Activated CD4-positive, alpha-beta T cell treated with anti-CD3 and anti-CD28 coated beads, Interleukin-2, amount 10 ng/mL, durations not matched to agents 7 days and 5 days (primary cell): Measurements from ENCODE around the gene ADAM12. TPM values are rescaled to one million over a fixed set of nuclear protein-coding genes. Genes with fewer than 3 reads are reported as not detected.
"Not testable (repeated sequence)": the region's sequence is repeated elsewhere in the genome, so short reads cannot be mapped to it uniquely, and the experiment has no call there.

Experiments
- CTCF ChIA-PET: fragments of 350-600 bp; sonication (Branson Sonifier 250); formaldehyde crosslinking; loops from one replicate; lab custom pipeline; 2021; ENCODE audit warnings: antibody characterized with exemption; lab: Charles Lee
- POLR2A ChIA-PET: fragments of 350-600 bp; sonication (Branson Sonifier 250); formaldehyde crosslinking; loops from one replicate; lab custom pipeline; 2021; ENCODE audit warnings: antibody characterized with exemption; lab: Charles Lee
- DNase-seq: peaks from one replicate; pipeline ENCODE4 v3.0.0-alpha.2; 2020
- H3K27ac Mint-ChIP-seq: one replicate; pipeline ENCODE4 v1.8.0; 2021; ENCODE audit warnings: mild to moderate bottlenecking, moderate library complexity, mixed read lengths
- H3K27me3 Mint-ChIP-seq: one replicate; pipeline ENCODE4 v1.8.0; 2021; ENCODE audit warnings: mixed read lengths
- H3K36me3 Mint-ChIP-seq: one replicate; pipeline ENCODE4 v1.8.0; 2021; ENCODE audit warnings: low read depth, mixed read lengths
- H3K4me1 Mint-ChIP-seq: one replicate; pipeline ENCODE4 v1.8.0; 2021; ENCODE audit warnings: mixed read lengths
- H3K4me3 Mint-ChIP-seq: one replicate; pipeline ENCODE4 v1.8.0; 2021; ENCODE audit warnings: mild to moderate bottlenecking, moderate library complexity, mixed read lengths
- H3K9me3 Mint-ChIP-seq: one replicate; pipeline ENCODE4 v1.8.0; 2021; ENCODE audit warnings: mixed read lengths
- total RNA-seq, 2 experiments: library from RNA; stranded (reverse); gene quantifications; one replicate each; pipeline ENCODE4 v1.2.3, GENCODE V29; 2021

The ADAM12 gene
- total RNA-seq, 2 experiments from 2014 or later: 0.45 to 0.65 TPM

GRCh38 chr10:126187399-126187798, 200.9 kb downstream of the ADAM12 start:
- POLR2A ChIA-PET: no interaction called here
- H3K4me3 Mint-ChIP-seq: no peak overlapping the region
- no peaks in the 10 kb centered on the region for H3K27me3 Mint-ChIP-seq
- no peaks in the 10 kb centered on the region for H3K36me3 Mint-ChIP-seq
- CTCF ChIA-PET: interaction anchor here (0.7 kb wide), 1 partner anchor 178 kb away, joined by 3 read pairs; no protein-coding TSS in a partner anchor
- H3K27ac Mint-ChIP-seq: no peak overlapping the region
- DNase-seq: no peak
- H3K9me3 Mint-ChIP-seq: no peaks in the 10 kb centered on the region
- H3K4me1 Mint-ChIP-seq: no peaks in the 10 kb centered on the region

GRCh38 chr10:126186766-126187165, 201.5 kb downstream of the ADAM12 start:
- ChIA-PET CTCF (no interaction called here), POLR2A (no interaction called here)
- no peaks in the 10 kb centered on the region for H3K4me1 Mint-ChIP-seq
- H3K36me3 Mint-ChIP-seq: no peaks in the 10 kb centered on the region
- H3K4me3 Mint-ChIP-seq: no peak overlapping the region
- no peak overlapping the region for H3K27ac Mint-ChIP-seq
- no peaks in the 10 kb centered on the region for H3K27me3 Mint-ChIP-seq
- DNase-seq: no peak
- no peaks in the 10 kb centered on the region for H3K9me3 Mint-ChIP-seq

DNA sequence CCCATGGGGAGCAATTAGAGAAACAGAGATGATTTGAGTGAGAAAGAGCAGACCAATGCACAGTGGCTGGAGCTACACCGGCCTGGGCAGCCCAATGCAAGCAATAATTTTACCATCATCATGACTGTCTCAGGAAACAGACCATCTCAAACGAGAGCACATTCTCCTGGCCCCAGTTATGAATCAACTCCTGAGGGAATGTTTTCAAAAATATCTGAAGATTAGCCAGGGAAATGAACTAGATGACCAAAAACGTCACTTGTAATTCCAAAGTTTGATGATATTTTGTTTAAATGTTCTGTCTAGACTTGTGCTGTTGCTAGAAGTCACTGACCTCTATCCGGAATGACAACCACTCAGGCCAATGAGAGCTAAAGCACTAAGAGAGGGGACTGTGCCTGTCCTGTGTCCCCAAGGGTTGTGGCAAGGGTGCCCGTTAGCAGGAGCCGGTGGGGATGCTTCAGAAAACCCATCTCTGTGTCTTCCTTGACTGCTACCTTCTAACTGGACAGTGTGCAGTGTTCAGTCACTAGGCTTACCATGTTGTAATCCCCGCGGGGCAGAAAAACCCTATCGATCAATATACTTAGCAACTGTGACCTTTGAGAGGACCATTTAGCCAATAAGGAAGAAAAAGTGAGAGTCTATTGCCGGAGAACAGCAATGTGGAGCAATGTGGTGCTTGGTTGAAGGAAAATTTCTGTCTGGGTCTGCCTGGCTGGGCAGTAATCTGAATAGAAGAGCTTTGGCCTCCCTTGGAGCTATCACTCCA, 202.4 kb downstream of the ADAM12 start:
- H3K27me3 Mint-ChIP-seq: no peaks in the 10 kb centered on the region
- DNase-seq: no peak
- H3K27ac Mint-ChIP-seq: no peak overlapping the region
- no peaks in the 10 kb centered on the region for H3K9me3 Mint-ChIP-seq
- ChIA-PET POLR2A (no interaction called here), CTCF (no interaction called here)
- H3K4me1 Mint-ChIP-seq: no peaks in the 10 kb centered on the region
- no peaks in the 10 kb centered on the region for H3K36me3 Mint-ChIP-seq
- no peak overlapping the region for H3K4me3 Mint-ChIP-seq

GRCh38 chr10:126181626-126182025, 206.7 kb downstream of the ADAM12 start:
- Mint-ChIP-seq H3K27ac (no peak overlapping the region), H3K4me3 (no peak overlapping the region), H3K9me3 (no peaks in the 10 kb centered on the region), H3K4me1 (no peaks in the 10 kb centered on the region), H3K27me3 (no peaks in the 10 kb centered on the region), H3K36me3 (no peaks in the 10 kb centered on the region)
- ChIA-PET POLR2A (no interaction called here), CTCF (no interaction called here)
- no peak for DNase-seq

- Mint-ChIP-seq H3K36me3 (no peaks in the 10 kb centered on the region), H3K4me3 (no peak overlapping the region), H3K27ac (no peak overlapping the region), H3K9me3 (no peaks in the 10 kb centered on the region), H3K27me3 (no peaks in the 10 kb centered on the region), H3K4me1 (no peaks in the 10 kb centered on the region)
- CTCF ChIA-PET: no interaction called here
- POLR2A ChIA-PET: no interaction called here
- DNase-seq: no peak
These were observed 208.6 kb downstream of the ADAM12 start for GRCh38 chr10:126179637-126180036.

GRCh38 chr10:126177417-126178030, 210.8 kb downstream of the ADAM12 start:
- no peak for DNase-seq
- Mint-ChIP-seq H3K27ac (no peak overlapping the region), H3K4me3 (no peak overlapping the region), H3K9me3 (no peaks in the 10 kb centered on the region), H3K36me3 (no peaks in the 10 kb centered on the region), H3K27me3 (no peaks in the 10 kb centered on the region), H3K4me1 (no peaks in the 10 kb centered on the region)
- CTCF ChIA-PET: interaction anchor here (0.6 kb wide), 1 partner anchor 902 kb away, joined by 5 read pairs; no protein-coding TSS in a partner anchor
- POLR2A ChIA-PET: no interaction called here

GRCh38 chr10:126175641-126176262, 212.5 kb downstream of the ADAM12 start:
- Mint-ChIP-seq H3K27me3 (no peaks in the 10 kb centered on the region), H3K4me1 (no peaks in the 10 kb centered on the region), H3K36me3 (no peaks in the 10 kb centered on the region), H3K27ac (no peak overlapping the region), H3K4me3 (no peak overlapping the region), H3K9me3 (no peaks in the 10 kb centered on the region)
- ChIA-PET POLR2A (no interaction called here), CTCF (no interaction called here)
- DNase-seq: no peak

DNA sequence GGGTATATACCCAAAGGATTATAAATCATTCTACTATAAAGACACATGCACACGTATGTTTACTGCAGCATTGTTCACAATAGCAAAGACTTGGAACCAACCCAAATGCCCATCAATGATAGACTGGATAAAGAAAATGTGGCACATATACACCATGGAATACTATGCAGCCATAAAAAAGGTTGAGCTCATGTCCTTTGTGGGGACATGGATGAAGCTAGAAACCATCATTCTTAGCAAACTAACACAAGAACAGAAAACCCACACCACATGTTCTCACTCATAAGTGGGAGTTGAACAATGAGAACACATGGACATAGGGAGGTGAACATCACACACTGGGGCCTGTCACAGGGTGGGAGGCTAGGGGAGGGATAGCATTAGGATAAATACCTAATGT, 215.5 kb downstream of the ADAM12 start:
- H3K36me3 Mint-ChIP-seq, POLR2A ChIA-PET, DNase-seq, H3K4me3 Mint-ChIP-seq, CTCF ChIA-PET, H3K9me3 Mint-ChIP-seq, H3K4me1 Mint-ChIP-seq, H3K27me3 Mint-ChIP-seq, H3K27ac Mint-ChIP-seq: not testable (repeated sequence)

GRCh38 chr10:126171555-126171954, 216.7 kb downstream of the ADAM12 start:
- CTCF ChIA-PET: no interaction called here
- Mint-ChIP-seq H3K27ac (no peak overlapping the region), H3K9me3 (no peaks in the 10 kb centered on the region), H3K4me1 (no peaks in the 10 kb centered on the region), H3K27me3 (no peaks in the 10 kb centered on the region), H3K4me3 (no peak overlapping the region), H3K36me3 (no peaks in the 10 kb centered on the region)
- DNase-seq: no peak
- POLR2A ChIA-PET: no interaction called here

GRCh38 chr10:126170776-126171175, 217.5 kb downstream of the ADAM12 start:
- CTCF ChIA-PET: no interaction called here
- no peaks in the 10 kb centered on the region for H3K9me3 Mint-ChIP-seq
- H3K27me3 Mint-ChIP-seq: no peaks in the 10 kb centered on the region
- H3K36me3 Mint-ChIP-seq: no peaks in the 10 kb centered on the region
- no peak overlapping the region for H3K4me3 Mint-ChIP-seq
- POLR2A ChIA-PET: no interaction called here
- no peak for DNase-seq
- no peak overlapping the region for H3K27ac Mint-ChIP-seq
- H3K4me1 Mint-ChIP-seq: no peaks in the 10 kb centered on the region

- DNase-seq: no peak
- no peak overlapping the region for H3K27ac Mint-ChIP-seq
- H3K9me3 Mint-ChIP-seq: no peaks in the 10 kb centered on the region
- POLR2A ChIA-PET: no interaction called here
- CTCF ChIA-PET: no interaction called here
- no peak overlapping the region for H3K4me3 Mint-ChIP-seq
- no peaks in the 10 kb centered on the region for H3K4me1 Mint-ChIP-seq
- no peaks in the 10 kb centered on the region for H3K27me3 Mint-ChIP-seq
- H3K36me3 Mint-ChIP-seq: no peaks in the 10 kb centered on the region
These were observed 217.9 kb downstream of the ADAM12 start for GRCh38 chr10:126170371-126170770.

GRCh38 chr10:126169899-126170298, 218.4 kb downstream of the ADAM12 start:
- POLR2A ChIA-PET: no interaction called here

DNA sequence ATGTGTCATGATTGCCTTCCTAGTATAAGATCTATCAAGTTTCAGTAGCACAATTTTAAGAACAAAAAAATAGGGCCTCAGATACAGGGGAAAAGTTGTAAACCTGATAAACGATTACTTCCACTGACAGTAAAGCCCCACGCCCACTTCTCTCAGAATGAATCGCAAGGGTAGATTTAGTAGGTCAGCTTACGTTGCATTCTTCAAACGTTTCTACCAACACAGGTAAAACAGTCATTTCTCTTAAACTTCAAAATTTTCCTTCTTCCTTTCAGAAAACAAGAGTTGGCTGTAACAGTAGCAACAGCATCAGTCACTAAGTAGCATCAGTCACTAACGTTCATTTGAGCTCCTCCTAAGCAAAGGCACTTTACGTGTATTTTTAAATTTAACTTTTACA, 221.5 kb downstream of the ADAM12 start:
- ChIA-PET CTCF (no interaction called here), POLR2A (no interaction called here)
- H3K4me3 Mint-ChIP-seq: no peak overlapping the region
- H3K27me3 Mint-ChIP-seq: no peaks in the 10 kb centered on the region
- peaks cover 3% of the 10 kb centered on the region for H3K9me3 Mint-ChIP-seq
- no peaks in the 10 kb centered on the region for H3K4me1 Mint-ChIP-seq
- no peaks in the 10 kb centered on the region for H3K36me3 Mint-ChIP-seq
- H3K27ac Mint-ChIP-seq: no peak overlapping the region
- no peak for DNase-seq

More at GRCh38 chr10:126169899-126170298, 218.4 kb downstream of the ADAM12 start:
- Mint-ChIP-seq H3K27ac (no peak overlapping the region), H3K9me3 (no peaks in the 10 kb centered on the region), H3K36me3 (no peaks in the 10 kb centered on the region), H3K27me3 (no peaks in the 10 kb centered on the region), H3K4me3 (no peak overlapping the region), H3K4me1 (no peaks in the 10 kb centered on the region)
- DNase-seq: no peak
- CTCF ChIA-PET: no interaction called here
